KOPT-K1 (cell line): ENCODE measurements around the gene PDE3A.

Experiments used
- H3K27ac ChIP-seq: fragments of 200-600 bp; sonication (generic); 2 replicates; pipeline ENCODE4 v1.5.1; 2016; ENCODE audit warnings: antibody characterized with exemption, mild to moderate bottlenecking, low read depth, low read length; ENCODE audit not compliant: poor library complexity, severe bottlenecking
- H3K36me3 ChIP-seq: fragments of 200-600 bp; sonication (generic); 2 replicates; pipeline ENCODE4 v1.5.1; 2017; ENCODE audit warnings: antibody characterized with exemption, mild to moderate bottlenecking, low read length, moderate library complexity; ENCODE audit not compliant: insufficient read depth
- H3K9me3 ChIP-seq: fragments of 200-600 bp; sonication (generic); 2 replicates; pipeline ENCODE4 v1.5.1; 2017; ENCODE audit warnings: antibody characterized with exemption, low read length, mild to moderate bottlenecking; ENCODE audit not compliant: insufficient read depth, poor library complexity, severe bottlenecking

PDE3A gene

DNA sequence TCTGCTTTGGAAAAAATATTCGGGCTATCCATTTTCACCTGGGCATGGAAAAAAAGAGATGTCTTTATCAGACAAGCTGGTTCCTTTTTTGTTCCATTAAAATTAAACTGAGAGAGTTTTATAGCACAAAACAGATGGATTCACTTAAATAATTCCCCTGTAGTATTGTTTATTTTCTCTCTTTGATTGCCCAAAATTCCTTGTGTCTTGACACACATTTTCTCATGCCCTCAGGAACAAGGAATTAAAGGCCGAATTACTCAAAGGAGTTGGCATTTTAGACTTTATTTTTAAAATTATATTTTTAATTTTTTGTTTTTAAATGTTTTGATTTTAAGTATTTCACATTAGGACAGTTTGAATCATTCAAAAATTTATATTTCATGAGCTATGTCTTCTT, 257.2 kb downstream of the PDE3A start:
- Histone ChIP-seq H3K36me3 (no peaks in the 10 kb centered on the region), H3K9me3 (no peaks in the 10 kb centered on the region), H3K27ac (no peak overlapping the region)

DNA sequence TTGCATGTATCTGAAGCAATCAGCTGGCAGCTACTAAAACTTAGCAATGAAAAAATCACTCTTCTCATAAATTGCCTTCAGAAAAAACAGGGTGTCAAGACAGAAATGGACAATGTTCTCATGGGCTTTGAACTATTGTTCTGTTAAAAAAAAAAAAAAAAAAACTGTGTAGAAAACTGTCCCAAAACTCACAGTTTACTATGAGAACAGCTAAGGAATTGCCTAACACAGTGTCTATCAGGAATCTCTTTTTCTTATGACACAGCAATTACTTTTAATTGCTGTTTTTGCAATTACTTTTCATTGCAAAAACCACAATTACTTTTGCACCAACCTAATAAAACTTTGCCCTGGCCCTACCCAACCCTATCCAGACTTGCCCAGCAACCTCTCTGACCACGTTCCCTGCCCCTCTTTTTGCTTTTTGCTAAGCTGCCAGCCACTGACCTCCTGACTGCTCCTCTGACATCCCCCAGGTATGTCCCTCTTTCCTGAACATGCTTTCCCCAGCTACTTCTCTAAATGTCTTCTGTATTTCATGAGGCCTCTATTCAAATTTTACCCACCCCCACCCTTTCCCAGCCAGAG, 258.8 kb downstream of the PDE3A start:
- H3K36me3 ChIP-seq: no peaks in the 10 kb centered on the region
- H3K27ac ChIP-seq: no peak overlapping the region
- H3K9me3 ChIP-seq: no peaks in the 10 kb centered on the region

DNA sequence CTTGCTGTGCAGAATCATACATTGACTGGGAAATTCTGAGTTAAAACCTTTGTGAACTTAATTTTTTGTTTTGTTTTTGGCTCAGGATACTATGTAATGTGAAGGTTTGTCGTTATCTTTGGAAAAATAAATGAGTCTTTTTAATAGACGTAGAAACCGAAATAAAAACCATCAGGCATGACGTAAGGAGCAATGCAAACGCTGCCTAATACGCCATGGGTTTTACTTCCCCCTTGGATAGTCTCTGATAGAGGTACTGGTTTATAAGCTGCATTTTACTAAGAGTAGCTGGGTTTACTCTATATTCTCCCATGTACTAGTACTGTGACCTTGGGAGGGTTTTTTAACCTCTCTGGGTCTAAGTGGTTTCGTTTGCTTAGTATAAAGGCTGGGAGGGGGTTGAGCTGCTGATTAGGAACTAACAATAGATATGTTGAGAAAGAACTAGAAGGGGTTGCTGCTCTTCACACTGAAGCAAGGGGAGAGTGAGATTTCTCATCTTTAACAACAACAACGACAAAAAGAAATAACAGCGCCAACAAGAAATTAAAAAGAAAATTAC, 260.0 kb downstream of the PDE3A start:
- H3K27ac ChIP-seq: no peak overlapping the region
- no peaks in the 10 kb centered on the region for H3K9me3 ChIP-seq
- no peaks in the 10 kb centered on the region for H3K36me3 ChIP-seq

DNA sequence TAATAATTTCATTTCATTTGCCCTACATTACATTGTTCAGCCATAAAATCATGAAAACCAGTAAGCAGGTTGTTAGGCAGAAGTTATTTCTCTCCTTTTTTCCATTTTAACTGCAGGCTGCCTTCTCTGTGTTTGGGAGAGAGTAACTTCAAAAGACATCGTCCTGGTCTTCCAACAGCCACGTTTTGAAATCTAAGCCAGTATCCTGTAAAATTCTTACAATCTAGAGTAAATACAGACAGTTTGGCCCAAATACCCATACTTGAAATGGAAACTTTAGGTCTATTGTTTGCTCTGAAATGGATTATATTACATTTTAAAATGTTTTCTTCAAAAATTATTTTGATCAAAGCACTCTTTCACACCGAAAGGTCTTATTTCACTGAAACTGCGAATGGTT, 260.7 kb downstream of the PDE3A start:
- no peaks in the 10 kb centered on the region for H3K9me3 ChIP-seq
- no peaks in the 10 kb centered on the region for H3K36me3 ChIP-seq
- no peak overlapping the region for H3K27ac ChIP-seq

- H3K9me3 ChIP-seq: no peaks in the 10 kb centered on the region
- no peaks in the 10 kb centered on the region for H3K36me3 ChIP-seq
- no peak overlapping the region for H3K27ac ChIP-seq
Observed at GRCh38 chr12:20629414-20630156, 261.2 kb downstream of the PDE3A start.

- no peaks in the 10 kb centered on the region for H3K9me3 ChIP-seq
- no peak overlapping the region for H3K27ac ChIP-seq
- H3K36me3 ChIP-seq: no peaks in the 10 kb centered on the region
Observed at GRCh38 chr12:20631711-20632110, 263.4 kb downstream of the PDE3A start.

- Histone ChIP-seq H3K36me3 (no peaks in the 10 kb centered on the region), H3K27ac (no peak overlapping the region), H3K9me3 (no peaks in the 10 kb centered on the region)
Observed at GRCh38 chr12:20641106-20641505, 272.8 kb downstream of the PDE3A start.

DNA sequence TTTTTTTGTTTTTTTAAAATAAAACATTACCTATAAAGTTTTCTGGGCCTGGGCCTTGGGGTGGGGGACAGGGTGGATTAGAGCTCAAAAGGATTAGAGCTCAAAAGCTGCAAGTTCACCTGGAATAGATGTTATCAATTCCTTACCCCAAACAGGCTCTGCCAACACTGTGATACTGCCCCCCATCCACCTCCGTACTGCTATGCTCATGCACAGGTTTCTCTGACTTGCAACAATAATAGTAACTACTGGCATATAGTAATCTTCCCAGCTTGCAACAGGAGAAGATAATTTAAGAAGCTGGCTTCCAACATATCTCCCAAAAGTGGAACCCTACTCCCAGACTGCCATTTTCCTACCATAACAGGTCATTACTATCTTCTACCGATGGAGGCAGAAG, 275.5 kb downstream of the PDE3A start:
- Histone ChIP-seq H3K27ac (no peak overlapping the region), H3K9me3 (no peaks in the 10 kb centered on the region), H3K36me3 (no peaks in the 10 kb centered on the region)

GRCh38 chr12:20646239-20646827, 278.0 kb downstream of the PDE3A start:
- no peaks in the 10 kb centered on the region for H3K36me3 ChIP-seq
- no peaks in the 10 kb centered on the region for H3K9me3 ChIP-seq
- H3K27ac ChIP-seq: no peak overlapping the region

DNA sequence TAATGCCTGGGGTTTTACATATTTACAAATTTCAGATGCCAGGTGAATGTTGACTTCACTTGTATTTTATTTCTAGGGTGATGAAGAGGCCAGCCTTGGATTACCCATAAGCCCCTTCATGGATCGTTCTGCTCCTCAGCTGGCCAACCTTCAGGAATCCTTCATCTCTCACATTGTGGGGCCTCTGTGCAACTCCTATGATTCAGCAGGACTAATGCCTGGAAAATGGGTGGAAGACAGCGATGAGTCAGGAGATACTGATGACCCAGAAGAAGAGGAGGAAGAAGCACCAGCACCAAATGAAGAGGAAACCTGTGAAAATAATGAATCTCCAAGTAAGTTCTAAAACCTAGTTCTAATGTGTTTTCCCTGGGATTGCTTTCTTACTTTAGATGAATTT, 285.5 kb downstream of the PDE3A start:
- no peaks in the 10 kb centered on the region for H3K9me3 ChIP-seq
- no peaks in the 10 kb centered on the region for H3K36me3 ChIP-seq
- no peak overlapping the region for H3K27ac ChIP-seq

GRCh38 chr12:20656600-20656999, 288.3 kb downstream of the PDE3A start:
- Histone ChIP-seq H3K36me3 (no peaks in the 10 kb centered on the region), H3K9me3 (peaks cover 11% of the 10 kb centered on the region), H3K27ac (no peak overlapping the region)

GRCh38 chr12:20657496-20657895, 289.2 kb downstream of the PDE3A start:
- Histone ChIP-seq H3K27ac (no peak overlapping the region), H3K9me3 (peaks cover 16% of the 10 kb centered on the region), H3K36me3 (no peaks in the 10 kb centered on the region)

DNA sequence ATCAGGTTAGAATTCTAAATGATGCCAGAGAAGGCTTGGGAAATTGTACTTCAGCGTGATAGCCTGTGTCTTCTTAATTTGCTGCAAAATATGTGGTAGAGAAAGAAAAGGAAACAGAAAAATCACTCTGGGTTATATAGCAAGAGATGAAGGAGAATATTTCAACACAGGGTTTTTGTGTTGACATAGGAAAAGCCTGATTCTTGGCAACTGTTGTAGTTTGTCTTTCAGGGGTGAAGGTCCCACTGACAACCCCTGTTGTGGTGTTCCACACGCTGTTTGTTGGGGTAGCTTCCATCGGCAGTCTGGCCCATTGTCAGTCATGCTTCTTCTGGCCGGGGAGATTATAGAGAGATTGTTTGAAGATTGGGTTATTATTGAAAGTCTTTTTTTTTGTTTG, 313.0 kb downstream of the PDE3A start:
- no peaks in the 10 kb centered on the region for H3K9me3 ChIP-seq
- H3K27ac ChIP-seq: no peak overlapping the region
- no peaks in the 10 kb centered on the region for H3K36me3 ChIP-seq

GRCh38 chr12:20695232-20695631, 326.9 kb downstream of the PDE3A start, which contains the start of gene SLCO1C1:
Gene SLCO1C1, plus strand, starts transcription at chr12:20695332. Its CDS starts 4,245 bp downstream, at chr12:20699577.
- Histone ChIP-seq H3K9me3 (no peaks in the 10 kb centered on the region), H3K27ac (no peak within 1 kb of the TSS), H3K36me3 (no peaks in the 10 kb centered on the region)

GRCh38 chr12:20696181-20696905, 328.0 kb downstream of the PDE3A start:
- Histone ChIP-seq H3K36me3 (no peaks in the 10 kb centered on the region), H3K9me3 (no peaks in the 10 kb centered on the region), H3K27ac (no peak overlapping the region)
